AG09319 (cell line): ENCODE results near the gene UACA.
"Not testable (repeated sequence)": the region's sequence is repeated elsewhere in the genome, so short reads cannot be mapped to it uniquely, and the experiment has no call there.

Experiments used
- DNase-seq: peaks from one replicate; pipeline ENCODE4 v3.0.0-alpha.2; 2010; ENCODE audit warnings: low read depth; ENCODE audit errors: extremely low read depth
- TF ChIP-seq, protein P1 (sequence below): IDR thresholded peaks from 2 replicates; pipeline ENCODE4 v1.5.1; 2011; ENCODE audit warnings: low read depth, mild to moderate bottlenecking, inconsistent platforms, low read length, moderate library complexity

The UACA gene

DNA sequence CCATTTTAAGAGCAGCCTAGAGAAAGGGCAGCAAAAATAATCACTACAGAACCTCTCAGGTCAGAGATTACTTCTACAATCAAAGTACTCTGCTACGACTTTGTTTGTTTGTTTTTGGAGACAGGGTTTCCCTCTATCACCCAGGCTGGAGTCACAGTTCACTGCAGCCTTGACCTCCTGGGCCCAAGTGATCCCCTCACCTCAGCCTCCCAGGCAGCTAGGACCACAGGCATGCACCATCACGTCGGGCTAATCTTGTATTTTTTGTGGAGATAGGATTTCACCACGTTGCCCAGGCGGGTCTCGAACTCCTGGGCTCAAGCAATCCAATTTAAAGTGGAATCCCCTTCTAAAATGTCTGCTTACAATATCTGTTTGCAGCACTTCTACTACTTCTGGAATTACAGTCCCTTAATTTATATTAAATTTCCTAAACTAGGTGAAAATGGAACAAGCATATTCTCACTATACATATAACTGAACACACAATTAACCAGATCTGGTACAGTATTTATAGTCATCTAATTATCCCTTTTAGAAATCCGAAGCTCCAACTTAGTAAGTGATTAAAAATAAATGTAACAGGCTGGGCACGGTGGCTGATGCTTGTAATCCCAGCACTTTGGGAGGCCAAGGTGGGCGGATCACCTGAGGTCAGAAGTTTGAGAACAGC is 4.4 kb downstream of the UACA start:
- DNase-seq = no peak
- TF ChIP-seq, protein P1, sequence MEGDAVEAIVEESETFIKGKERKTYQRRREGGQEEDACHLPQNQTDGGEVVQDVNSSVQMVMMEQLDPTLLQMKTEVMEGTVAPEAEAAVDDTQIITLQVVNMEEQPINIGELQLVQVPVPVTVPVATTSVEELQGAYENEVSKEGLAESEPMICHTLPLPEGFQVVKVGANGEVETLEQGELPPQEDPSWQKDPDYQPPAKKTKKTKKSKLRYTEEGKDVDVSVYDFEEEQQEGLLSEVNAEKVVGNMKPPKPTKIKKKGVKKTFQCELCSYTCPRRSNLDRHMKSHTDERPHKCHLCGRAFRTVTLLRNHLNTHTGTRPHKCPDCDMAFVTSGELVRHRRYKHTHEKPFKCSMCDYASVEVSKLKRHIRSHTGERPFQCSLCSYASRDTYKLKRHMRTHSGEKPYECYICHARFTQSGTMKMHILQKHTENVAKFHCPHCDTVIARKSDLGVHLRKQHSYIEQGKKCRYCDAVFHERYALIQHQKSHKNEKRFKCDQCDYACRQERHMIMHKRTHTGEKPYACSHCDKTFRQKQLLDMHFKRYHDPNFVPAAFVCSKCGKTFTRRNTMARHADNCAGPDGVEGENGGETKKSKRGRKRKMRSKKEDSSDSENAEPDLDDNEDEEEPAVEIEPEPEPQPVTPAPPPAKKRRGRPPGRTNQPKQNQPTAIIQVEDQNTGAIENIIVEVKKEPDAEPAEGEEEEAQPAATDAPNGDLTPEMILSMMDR = no peak

GRCh38 chr15:70757627-70758026 is 5.7 kb downstream of the UACA start:
- TF ChIP-seq, protein P1 = no peak
- DNase-seq = no peak

GRCh38 chr15:70754862-70755261 is 8.5 kb downstream of the UACA start:
- no peak for DNase-seq
- TF ChIP-seq, protein P1 = no peak

DNA sequence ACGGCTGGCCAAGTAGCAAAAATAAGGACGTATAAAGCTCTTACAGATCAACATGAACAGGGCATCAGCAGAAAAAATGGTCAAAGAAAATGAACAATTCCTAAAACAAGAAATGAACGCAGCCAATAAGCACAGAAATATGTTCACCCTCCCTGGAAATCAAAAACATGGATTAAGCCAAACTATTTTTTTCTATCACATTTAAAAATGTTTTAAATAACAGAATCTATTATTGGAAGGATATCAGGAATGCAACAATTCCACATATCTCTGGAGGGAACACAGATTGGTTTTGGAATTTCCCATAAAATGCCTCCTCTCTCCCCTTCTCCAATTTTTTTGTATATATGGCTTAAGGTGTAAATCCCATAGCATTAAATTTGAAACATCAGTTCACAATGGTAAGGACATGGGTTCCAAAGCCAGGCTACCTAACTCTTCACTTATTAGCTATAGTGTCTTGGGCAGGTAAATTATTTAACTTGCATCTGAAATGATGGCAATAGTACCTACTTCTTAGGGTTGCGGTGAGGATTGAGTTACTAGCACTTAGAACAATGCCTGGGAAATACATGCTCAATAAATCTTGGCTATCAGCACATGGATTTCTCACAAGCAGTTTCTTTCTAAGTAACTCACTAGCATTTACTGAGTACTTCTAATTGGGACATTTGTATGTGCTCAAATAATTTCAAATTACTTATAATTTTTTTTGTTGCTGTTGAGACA is 10.1 kb downstream of the UACA start:
- DNase-seq = no peak
- TF ChIP-seq, protein P1 = no peak

GRCh38 chr15:70752193-70752635 is 11.1 kb downstream of the UACA start:
- no peak for DNase-seq
- TF ChIP-seq, protein P1 = no peak

GRCh38 chr15:70750203-70750869 is 13.0 kb downstream of the UACA start:
- TF ChIP-seq, protein P1 = no peak

GRCh38 chr15:70748281-70748747 is 15.0 kb downstream of the UACA start:
- TF ChIP-seq, protein P1 = no peak
- DNase-seq = no peak

More at GRCh38 chr15:70750203-70750869, 13.0 kb downstream of the UACA start:
- no peak for DNase-seq

DNA sequence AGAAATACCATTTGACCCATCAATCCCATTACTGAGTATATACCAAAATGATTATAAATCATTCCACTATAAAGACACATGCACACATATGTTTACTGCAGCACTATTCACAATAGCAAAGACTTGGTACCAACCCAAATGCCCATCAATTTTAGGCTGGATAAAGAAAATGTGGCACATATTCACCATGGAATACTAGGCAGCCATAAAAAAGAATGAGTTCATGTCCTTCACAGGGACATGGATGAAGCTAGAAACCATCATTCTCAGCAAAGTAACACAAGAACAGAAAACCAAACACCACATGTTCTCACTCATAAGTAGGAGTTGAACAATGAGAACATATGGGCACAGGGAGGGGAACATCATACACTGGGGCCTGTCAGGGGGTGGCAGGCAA is 16.8 kb downstream of the UACA start:
- DNase-seq = not testable (repeated sequence)
